H1 (cell line): ENCODE measurements around the gene IL6R. TPM values are rescaled to one million over a fixed set of nuclear protein-coding genes. Genes with fewer than 3 reads are reported as not detected.

Source experiments
- CTCF ChIA-PET: fragments of 300-600 bp; sonication (Branson Sonifier 250); formaldehyde crosslinking; loops from one replicate; lab custom pipeline; 2021; ENCODE audit not compliant: partially characterized antibody; lab: Charles Lee
- POLR2A ChIA-PET: fragments of 300-600 bp; sonication (Branson Sonifier 250); formaldehyde crosslinking; loops from one replicate; lab custom pipeline; 2021; ENCODE audit warnings: inconsistent platforms; ENCODE audit not compliant: partially characterized antibody; lab: Charles Lee
- DNase-seq, 2 experiments: peaks; one replicate each; pipeline versions ENCODE4 v3.0.0 to v3.0.0-alpha.2; 2010 to 2022; ENCODE audit warnings: low spot score in 2 of 2, low read depth in 1 of 2, mixed read lengths in 1 of 2
- FAIRE-seq: peaks from 2 replicates; lab custom pipeline; 2011; peaks lifted over from hg19 to GRCh38; lab: Jason Lieb, UNC
- H2AFZ ChIP-seq: 2 replicates; pipeline ENCODE4 v1.8.1; 2012; ENCODE audit warnings: low read length, inconsistent platforms
- H2AK5ac ChIP-seq: 2 replicates; pipeline ENCODE4 v1.6.1; 2013; ENCODE audit warnings: low read depth, low read length
- H2BK120ac ChIP-seq: replicated peaks from 2 replicates; pipeline ENCODE3; 2013; ENCODE audit warnings: low read depth, low read length, inconsistent platforms
- H2BK12ac ChIP-seq: 2 replicates; pipeline ENCODE4 v1.6.1; 2013; ENCODE audit warnings: low read depth, low read length
- H2BK15ac ChIP-seq: 2 replicates; pipeline ENCODE4 v1.6.1; 2013; ENCODE audit warnings: low read length
- H2BK20ac ChIP-seq: 2 replicates; pipeline ENCODE4 v1.6.1; 2013; ENCODE audit warnings: low read length
- H2BK5ac ChIP-seq: 2 replicates; pipeline ENCODE4 v1.6.1; 2013; ENCODE audit warnings: low read depth, low read length
- H3K14ac ChIP-seq: 2 replicates; pipeline ENCODE4 v1.6.1; 2013; ENCODE audit warnings: inconsistent platforms; ENCODE audit not compliant: insufficient read length
- H3K18ac ChIP-seq: 2 replicates; pipeline ENCODE4 v1.6.1; 2013; ENCODE audit warnings: low read length; ENCODE audit errors: extremely low read depth
- H3K23ac ChIP-seq: 2 replicates; pipeline ENCODE4 v1.6.1; 2013; ENCODE audit warnings: inconsistent platforms; ENCODE audit not compliant: insufficient read length
- H3K23me2 ChIP-seq: 2 replicates; pipeline ENCODE4 v1.6.1; 2013; ENCODE audit warnings: low read depth, low read length
- H3K27ac ChIP-seq: 2 replicates; pipeline ENCODE4 v1.6.1; 2011; ENCODE audit warnings: low read depth, low read length, inconsistent platforms
- H3K27me3 ChIP-seq, 4 experiments: replicated peaks in 1 of 4; 1 replicate in 1 of 4; 2 replicates in 3 of 4; pipeline versions ENCODE4 v1.6.1 to v1.8.1; 2011 to 2013; ENCODE audit warnings: low read length in 3 of 4, mild to moderate bottlenecking in 3 of 4, inconsistent platforms in 2 of 4, mixed read lengths in 2 of 4, moderate library complexity in 1 of 4; ENCODE audit not compliant: control insufficient read depth in 3 of 4, insufficient read depth in 3 of 4; ENCODE audit errors: extremely low read depth in 1 of 4
- H3K36me3 ChIP-seq, 4 experiments: 2 replicates each; pipeline versions ENCODE4 v1.6.1 to v1.8.1; 2011 to 2013; ENCODE audit warnings: mild to moderate bottlenecking in 4 of 4, low read length in 3 of 4, moderate library complexity in 2 of 4, control low read depth in 1 of 4, inconsistent platforms in 1 of 4; ENCODE audit not compliant: insufficient read depth in 4 of 4, control insufficient read depth in 2 of 4
- H3K4ac ChIP-seq: replicated peaks from 2 replicates; pipeline ENCODE3; 2013; ENCODE audit warnings: low read length, low read depth, mixed read lengths, inconsistent platforms; ENCODE audit not compliant: insufficient read length
- H3K4me1 ChIP-seq, 4 experiments: replicated peaks in 1 of 4; 1 replicate in 1 of 4; 2 replicates in 3 of 4; pipeline versions ENCODE4 v1.6.1 to v1.8.1; 2011 to 2013; ENCODE audit warnings: low read length in 3 of 4, inconsistent platforms in 2 of 4, mixed read lengths in 1 of 4; ENCODE audit not compliant: insufficient read depth in 4 of 4, control insufficient read depth in 3 of 4
- H3K4me2 ChIP-seq, 2 experiments: 2 replicates each; pipeline versions ENCODE4 v1.6.1 to v1.8.1; 2011 to 2013; ENCODE audit warnings: low read depth in 2 of 2, low read length in 2 of 2, control low read depth in 1 of 2, inconsistent platforms in 1 of 2, mild to moderate bottlenecking in 1 of 2; ENCODE audit not compliant: insufficient read depth in 1 of 2
- H3K4me3 ChIP-seq, 4 experiments: fragments of 200-600, 300-600 bp in 1 of 4; sonication (generic), shearing (Covaris generic), sonication (Bioruptor Twin) in 1 of 4; 2 replicates each; pipeline versions ENCODE4 v1.5.1 to v1.8.1; 2011 to 2016; ENCODE audit warnings: low read length in 4 of 4, low read depth in 3 of 4, control low read depth in 2 of 4, inconsistent platforms in 2 of 4, mild to moderate bottlenecking in 2 of 4, mixed read lengths in 1 of 4, moderate library complexity in 1 of 4; ENCODE audit not compliant: insufficient read depth in 2 of 4; ENCODE audit errors: extremely low read depth in 1 of 4
- H3K56ac ChIP-seq: replicated peaks from 2 replicates; pipeline ENCODE3; 2013; ENCODE audit warnings: low read depth, mild to moderate bottlenecking, mixed read lengths, low read length, inconsistent platforms; ENCODE audit not compliant: insufficient read length
- H3K79me1 ChIP-seq: 2 replicates; pipeline ENCODE4 v1.6.1; 2013; ENCODE audit warnings: low read depth, low read length, control low read depth
- H3K79me2 ChIP-seq, 2 experiments: 2 replicates each; pipeline versions ENCODE4 v1.6.1 to v1.8.1; 2012 to 2013; ENCODE audit warnings: low read length in 2 of 2, mild to moderate bottlenecking in 2 of 2, inconsistent platforms in 1 of 2; ENCODE audit not compliant: insufficient read depth in 2 of 2, control insufficient read depth in 1 of 2
- H3K9ac ChIP-seq, 4 experiments: replicated peaks in 1 of 4; 1 replicate in 1 of 4; 2 replicates in 3 of 4; pipeline versions ENCODE4 v1.6.1 to v1.8.1; 2011 to 2013; ENCODE audit warnings: low read depth in 3 of 4, low read length in 3 of 4, control low read depth in 2 of 4, mild to moderate bottlenecking in 2 of 4, moderate library complexity in 2 of 4, inconsistent platforms in 1 of 4; ENCODE audit errors: extremely low read depth in 1 of 4
- H3K9me3 ChIP-seq, 2 experiments: 2 replicates each; pipeline versions ENCODE4 v1.6.1 to v1.8.1; 2012 to 2013; ENCODE audit warnings: mild to moderate bottlenecking in 2 of 2, moderate library complexity in 2 of 2, control low read depth in 1 of 2, inconsistent platforms in 1 of 2, low read depth in 1 of 2, low read length in 1 of 2, mixed read lengths in 1 of 2; ENCODE audit not compliant: insufficient read depth in 2 of 2
- H4K20me1 ChIP-seq, 2 experiments: replicated peaks in 1 of 2; 2 replicates each; pipeline versions ENCODE3 to v1.8.1; 2011 to 2013; ENCODE audit warnings: inconsistent platforms in 2 of 2, low read length in 2 of 2, mild to moderate bottlenecking in 1 of 2; ENCODE audit not compliant: insufficient read depth in 2 of 2, control insufficient read depth in 1 of 2
- H4K5ac ChIP-seq: 2 replicates; pipeline ENCODE4 v1.6.1; 2013; ENCODE audit warnings: low read length, low read depth, mixed read lengths, inconsistent platforms; ENCODE audit not compliant: insufficient read length
- H4K8ac ChIP-seq: 2 replicates; pipeline ENCODE4 v1.8.0; 2013; ENCODE audit warnings: mild to moderate bottlenecking, moderate library complexity, low read length, inconsistent platforms; ENCODE audit not compliant: insufficient read depth; ENCODE audit errors: extremely low read depth
- H4K91ac ChIP-seq: replicated peaks from 2 replicates; pipeline ENCODE3; 2013; ENCODE audit warnings: low read length, mixed read lengths, inconsistent platforms; ENCODE audit not compliant: insufficient read length
- CHD2 ChIP-seq: IDR thresholded peaks from 2 replicates; pipeline ENCODE4 v1.6.1; 2012; ENCODE audit warnings: low read length, improper control_type of control experiment
- E2F6 ChIP-seq: IDR thresholded peaks from 2 replicates; pipeline ENCODE4 v1.6.1; 2012; ENCODE audit warnings: inconsistent platforms
- EP300 ChIP-seq, 2 experiments: IDR thresholded peaks; 1 replicate in 1 of 2; 2 replicates in 1 of 2; pipeline ENCODE4 v1.6.1; 2011 to 2012; ENCODE audit warnings: low read depth in 2 of 2, low read length in 2 of 2, mild to moderate bottlenecking in 2 of 2, borderline replicate concordance in 1 of 2, inconsistent platforms in 1 of 2, moderate library complexity in 1 of 2
- KDM1A ChIP-seq: fragments of 200-600, 300-600 bp; sonication (generic); IDR thresholded peaks from 2 replicates; pipeline ENCODE4 v1.7.1; 2016; ENCODE audit warnings: mild to moderate bottlenecking, low read length, borderline replicate concordance
- MAX ChIP-seq: IDR thresholded peaks from 2 replicates; pipeline ENCODE4 v1.6.1; 2012; ENCODE audit warnings: inconsistent platforms
- POLR2AphosphoS5 ChIP-seq: IDR thresholded peaks from 2 replicates; pipeline ENCODE4 v1.6.1; 2011; ENCODE audit warnings: low read depth, low read length
- SAP30 ChIP-seq: fragments of 300-600 bp; sonication (generic); IDR thresholded peaks from 2 replicates; pipeline ENCODE4 v1.7.1; 2012; ENCODE audit warnings: low read length, moderate library complexity, mild to moderate bottlenecking, inconsistent platforms; ENCODE audit not compliant: insufficient read depth, insufficient replicate concordance
- SRF ChIP-seq: IDR thresholded peaks from 2 replicates; pipeline ENCODE4 v1.6.1; 2011; ENCODE audit warnings: mild to moderate bottlenecking, low read depth, low read length, moderate library complexity
- TCF12 ChIP-seq: IDR thresholded peaks from 2 replicates; pipeline ENCODE4 v1.6.1; 2011; ENCODE audit warnings: low read depth, mild to moderate bottlenecking, low read length
- polyA plus RNA-seq, 7 experiments: library from polyadenylated mRNA; depleted of rRNA in 3 of 7; stranded (reverse) in 5 of 7; unstranded in 2 of 7; fragments of >200 nt in 5 of 7; fragments of 200-250 nt in 2 of 7; gene quantifications; 1 replicate in 5 of 7; 2 replicates in 1 of 7; 4 replicates in 1 of 7; pipeline versions ENCODE4 v1.2.1 to v1.2.3, GENCODE V29; 2011 to 2013; ENCODE audit warnings: missing spikeins in 2 of 7, mixed read lengths in 2 of 7
- total RNA-seq: library from RNA; stranded (reverse); fragmentation: NEBNext Ultra II Directional; extraction: Animal tissue kit (Norgen Biotek cat#: 25700); gene quantifications from 2 replicates; pipeline ENCODE4 v1.2.1, GENCODE V29; 2021

The IL6R gene
- total and polyA plus RNA-seq, 2 of the 8 experiments (the other 6 are each of a cell fraction or from before 2014, with no cell fraction given) = 2.3 to 3.0 TPM

- Histone ChIP-seq H3K23ac (no peak overlapping the region), H3K18ac (no peak overlapping the region), H3K4ac (no peak overlapping the region), H4K91ac (no peak overlapping the region), H3K56ac (no peak overlapping the region), H2BK12ac (no peak overlapping the region), H4K5ac (no peak overlapping the region), H3K4me1 (0 out of 7 replicates have a peak, but pooled peaks cover 0 to 1% (median 0%) of the 10 kb centered on the region in 4 experiments), H3K79me2 (no peaks in the 10 kb centered on the region), H3K9me3 (no peaks in the 10 kb centered on the region), H3K27me3 (no peaks in the 10 kb centered on the region), H2BK20ac (no peak overlapping the region), H3K4me2 (no peak overlapping the region), H2AK5ac (no peak overlapping the region), H3K27ac (no peak overlapping the region), H2BK15ac (no peak overlapping the region), H3K36me3 (no peaks in the 10 kb centered on the region), H2AFZ (no peak overlapping the region), H3K79me1 (no peaks in the 10 kb centered on the region), H3K4me3 (no peak overlapping the region), H4K8ac (no peak overlapping the region), H3K14ac (no peak overlapping the region), H2BK5ac (no peak overlapping the region), H3K9ac (no peak overlapping the region), H2BK120ac (no peak overlapping the region), H4K20me1 (no peaks in the 10 kb centered on the region), H3K23me2 (no peaks in the 10 kb centered on the region)
- FAIRE-seq (no peak), DNase-seq (no peak)
- POLR2A ChIA-PET = interaction anchor here (0.9 kb wide), 1 partner anchor 107 kb away, joined by 3 read pairs; no protein-coding TSS in a partner anchor
- CTCF ChIA-PET = interaction anchor here (1.0 to 1.2 kb wide), 3 partner anchors 21 to 119 kb away, joined by 3 to 10 read pairs (median 3); no protein-coding TSS in a partner anchor
- TF ChIP-seq EP300 (IDR thresholded peaks at IDR 0.05; ENCODE audit: borderline replicate concordance in 1 of 2, low read depth in 2 of 2, low read length in 2 of 2) (no peak), KDM1A (no peak), MAX (no peak), TCF12 (no peak), E2F6 (no peak), POLR2AphosphoS5 (no peak), SAP30 (no peak), SRF (no peak), CHD2 (no peak)
Measured at GRCh38 chr1:154459080-154459479, 53.9 kb downstream of the IL6R start.
